SK-N-SH (cell line): Measurements from ENCODE around the gene PLEKHG2. TPM values are rescaled to one million over a fixed set of nuclear protein-coding genes. Genes with fewer than 3 reads are reported as not detected.

ENCODE experiments used
- CTCF ChIA-PET: fragments of 300-600, 350-600 bp; formaldehyde crosslinking; extraction: SDS; loops from one replicate; lab custom pipeline; 2021; lab: Yijun Ruan, JAX
- POLR2A ChIA-PET: fragments of 350-600 bp; sonication (Branson Sonifier 250); formaldehyde crosslinking; extraction: SDS; loops from one replicate; lab custom pipeline; 2020; ENCODE audit warnings: antibody characterized with exemption, inconsistent platforms; lab: Yijun Ruan, JAX
- DNase-seq: peaks from one replicate; pipeline ENCODE4 v3.0.0; 2012
- H2AFZ ChIP-seq: fragments of 200-600 bp; sonication (generic); 2 replicates; pipeline ENCODE4 v1.8.1; 2016; ENCODE audit warnings: antibody characterized with exemption, mild to moderate bottlenecking, low read depth
- H3F3A ChIP-seq: fragments of 200-600 bp; sonication (generic); replicated peaks from 2 replicates; pipeline ENCODE3; 2016; ENCODE audit warnings: antibody characterized with exemption, mild to moderate bottlenecking; ENCODE audit not compliant: insufficient read depth
- H3K27ac ChIP-seq, 2 experiments: fragments of 200-500 bp in 1 of 2; fragments of 200-600 bp in 1 of 2; sonication (Bioruptor generic) in 1 of 2; sonication (generic), shearing (Covaris generic) in 1 of 2; 2 replicates each; pipeline versions ENCODE4 v1.5.1 to v1.6.1; 2014 to 2016; ENCODE audit warnings: low read depth in 2 of 2, inconsistent platforms in 1 of 2, low read length in 1 of 2, mild to moderate bottlenecking in 1 of 2, mixed read lengths in 1 of 2
- H3K27me3 ChIP-seq: fragments of 200-600 bp; sonication (generic), shearing (Covaris generic); 2 replicates; pipeline ENCODE4 v1.6.1; 2016; ENCODE audit warnings: mixed run types; ENCODE audit not compliant: insufficient read depth
- H3K36me3 ChIP-seq, 2 experiments: fragments of 200-500 bp in 1 of 2; fragments of 200-600 bp in 1 of 2; sonication (Bioruptor generic) in 1 of 2; sonication (generic) in 1 of 2; replicated peaks in 1 of 2; 2 replicates each; pipeline versions ENCODE3 to v1.5.1; 2014 to 2016; ENCODE audit warnings: low read length in 1 of 2, mild to moderate bottlenecking in 1 of 2; ENCODE audit not compliant: insufficient read depth in 2 of 2, control insufficient read depth in 1 of 2
- H3K4me1 ChIP-seq, 2 experiments: fragments of 200-500 bp in 1 of 2; fragments of 200-600 bp in 1 of 2; sonication (Bioruptor generic) in 1 of 2; sonication (generic), shearing (Covaris generic) in 1 of 2; 2 replicates each; pipeline versions ENCODE4 v1.5.1 to v1.6.1; 2014 to 2016; ENCODE audit warnings: low read depth in 1 of 2, low read length in 1 of 2, mixed run types in 1 of 2; ENCODE audit not compliant: insufficient read depth in 2 of 2, control insufficient read depth in 1 of 2
- H3K4me2 ChIP-seq: fragments of 200-600 bp; sonication (generic), shearing (Covaris generic); 2 replicates; pipeline ENCODE4 v1.6.1; 2017; ENCODE audit warnings: mixed run types
- H3K4me3 ChIP-seq, 2 experiments: fragments of 200-500 bp in 1 of 2; fragments of 200-600 bp in 1 of 2; sonication (Bioruptor generic) in 1 of 2; sonication (generic), shearing (Covaris generic) in 1 of 2; 2 replicates each; pipeline versions ENCODE4 v1.5.1 to v1.8.1; 2014 to 2016; ENCODE audit warnings: low read depth in 2 of 2, inconsistent platforms in 1 of 2, low read length in 1 of 2, mild to moderate bottlenecking in 1 of 2, mixed read lengths in 1 of 2, moderate library complexity in 1 of 2
- H3K79me2 ChIP-seq: fragments of 200-600 bp; sonication (generic); 2 replicates; pipeline ENCODE4 v1.8.1; 2017; ENCODE audit warnings: mild to moderate bottlenecking; ENCODE audit not compliant: insufficient read depth
- H3K9ac ChIP-seq: fragments of 200-600 bp; sonication (generic); 2 replicates; pipeline ENCODE4 v1.6.1; 2017; ENCODE audit warnings: mixed run types
- H3K9me2 ChIP-seq: fragments of 200-600 bp; sonication (generic); 2 replicates; pipeline ENCODE4 v1.6.1; 2017; ENCODE audit warnings: mixed run types
- H3K9me3 ChIP-seq: fragments of 200-600 bp; sonication (generic); 2 replicates; pipeline ENCODE4 v1.6.1; 2017; ENCODE audit warnings: mixed run types, mild to moderate bottlenecking, moderate library complexity
- H4K20me1 ChIP-seq: fragments of 200-600 bp; sonication (generic); 2 replicates; pipeline ENCODE4 v1.6.1; 2017; ENCODE audit warnings: mild to moderate bottlenecking, mixed run types; ENCODE audit not compliant: insufficient read depth
- EP300 ChIP-seq, 2 experiments: IDR thresholded peaks; 2 replicates each; pipeline versions ENCODE4 v1.4.0 to v1.6.1; 2012; ENCODE audit warnings: borderline replicate concordance in 1 of 2, low read depth in 1 of 2, low read length in 1 of 2
- MXI1 ChIP-seq: IDR thresholded peaks from 2 replicates; pipeline ENCODE4 v1.6.1; 2012; ENCODE audit warnings: mild to moderate bottlenecking, low read depth, low read length, improper control_type of control experiment
- NFIC ChIP-seq: IDR thresholded peaks from 2 replicates; pipeline ENCODE4 v1.4.0; 2012; ENCODE audit warnings: borderline replicate concordance
- POLR2AphosphoS5 ChIP-seq: IDR thresholded peaks from 2 replicates; pipeline ENCODE4 v1.6.1; 2012; ENCODE audit warnings: low read depth, low read length
- SIN3A ChIP-seq: IDR thresholded peaks from 2 replicates; pipeline ENCODE4 v1.6.1; 2012; ENCODE audit warnings: low read depth, mild to moderate bottlenecking, low read length, moderate library complexity, borderline replicate concordance
- SMC3 ChIP-seq: IDR thresholded peaks from 2 replicates; pipeline ENCODE4 v1.6.1; 2012; ENCODE audit warnings: low read depth, low read length, improper control_type of control experiment
- TCF12 ChIP-seq: IDR thresholded peaks from 2 replicates; pipeline ENCODE4 v1.4.0; 2012
- TEAD4 ChIP-seq: IDR thresholded peaks from 2 replicates; pipeline ENCODE4 v1.4.0; 2012; ENCODE audit warnings: mild to moderate bottlenecking, borderline replicate concordance; ENCODE audit not compliant: insufficient read depth
- YY1 ChIP-seq: IDR thresholded peaks from 2 replicates; pipeline ENCODE4 v1.4.0; 2012; ENCODE audit warnings: low read depth, mild to moderate bottlenecking
- polyA plus RNA-seq, 3 experiments: library from polyadenylated mRNA; depleted of rRNA; stranded (reverse); fragments of >200 nt; gene quantifications; 2 replicates each; pipeline ENCODE4 v1.2.3, GENCODE V29; 2012
- TF ChIP-seq, protein P1 (sequence below): IDR thresholded peaks from 2 replicates; pipeline ENCODE4 v1.6.1; 2012; ENCODE audit warnings: mild to moderate bottlenecking, low read depth, low read length, moderate library complexity
- TF ChIP-seq, protein P2 (sequence below): fragments of 200-600 bp; sonication (generic); IDR thresholded peaks from 2 replicates; pipeline ENCODE4 v1.6.1; 2017; ENCODE audit warnings: antibody characterized with exemption, mild to moderate bottlenecking, moderate library complexity
- TF ChIP-seq, protein P3 (sequence below): IDR thresholded peaks from 2 replicates; pipeline ENCODE4 v1.4.0; 2012; ENCODE audit warnings: low read depth, borderline replicate concordance
- TF ChIP-seq, protein P4 (sequence below): IDR thresholded peaks from 2 replicates; pipeline ENCODE4; 2012

PLEKHG2 gene
- polyA plus RNA-seq, 1 of the 3 experiments (the other 2 are of a cell fraction), result 13.6 TPM

DNA sequence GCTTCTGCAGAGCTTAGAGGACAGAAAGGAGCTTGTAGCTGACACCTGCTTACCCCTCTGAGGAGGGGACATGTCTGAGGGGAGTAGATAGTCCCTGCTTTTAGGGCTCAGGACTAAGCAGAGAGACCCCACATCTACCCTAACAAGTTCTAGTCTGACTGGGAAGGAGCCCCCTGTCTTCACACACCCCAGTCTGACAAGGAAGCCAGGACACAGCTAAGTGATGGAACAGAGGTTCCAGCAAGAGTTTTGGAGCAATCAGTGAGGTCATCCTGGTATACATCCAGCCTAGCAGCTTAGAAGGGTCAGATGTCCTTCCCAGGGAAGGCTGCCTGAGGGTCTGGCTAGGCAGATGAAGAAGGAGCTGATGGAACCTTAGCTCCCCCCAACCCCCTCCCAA lies 36.5 kb upstream of the PLEKHG2 start:
- Histone ChIP-seq H3K4me1 (peaks cover 7 to 15% of the 10 kb centered on the region in 2 experiments; a peak in 2 of 4 replicates), H3K4me2 (no peak overlapping the region), H3K27me3 (no peaks in the 10 kb centered on the region), H4K20me1 (no peaks in the 10 kb centered on the region), H3K9me2 (no peaks in the 10 kb centered on the region), H3K79me2 (0 out of 2 replicates have a peak, but pooled peaks cover 3% of the 10 kb centered on the region), H3K27ac (no peak overlapping the region), H3K9ac (no peak overlapping the region), H3K4me3 (no peak overlapping the region), H3K9me3 (no peaks in the 10 kb centered on the region), H2AFZ (no peak overlapping the region), H3F3A (peaks cover 10% of the 10 kb centered on the region), H3K36me3 (peaks cover 45 to 56% of the 10 kb centered on the region in 2 experiments)
- no peak for DNase-seq
- CTCF ChIA-PET, result interaction anchor here (0.9 kb wide), 1 partner anchor 176 kb away, joined by 3 read pairs; no protein-coding TSS in a partner anchor
- POLR2A ChIA-PET, result no interaction called here
- TF ChIP-seq NFIC (no peak), SIN3A (no peak), EP300 (IDR thresholded peaks at IDR 0.05; ENCODE audit: borderline replicate concordance in 1 of 2, low read depth in 1 of 2, low read length in 1 of 2) (no peak), TEAD4 (no peak), POLR2AphosphoS5 (no peak), TCF12 (no peak), MXI1 (no peak), YY1 (no peak), SMC3 (no peak)
- TF ChIP-seq, protein P1, sequence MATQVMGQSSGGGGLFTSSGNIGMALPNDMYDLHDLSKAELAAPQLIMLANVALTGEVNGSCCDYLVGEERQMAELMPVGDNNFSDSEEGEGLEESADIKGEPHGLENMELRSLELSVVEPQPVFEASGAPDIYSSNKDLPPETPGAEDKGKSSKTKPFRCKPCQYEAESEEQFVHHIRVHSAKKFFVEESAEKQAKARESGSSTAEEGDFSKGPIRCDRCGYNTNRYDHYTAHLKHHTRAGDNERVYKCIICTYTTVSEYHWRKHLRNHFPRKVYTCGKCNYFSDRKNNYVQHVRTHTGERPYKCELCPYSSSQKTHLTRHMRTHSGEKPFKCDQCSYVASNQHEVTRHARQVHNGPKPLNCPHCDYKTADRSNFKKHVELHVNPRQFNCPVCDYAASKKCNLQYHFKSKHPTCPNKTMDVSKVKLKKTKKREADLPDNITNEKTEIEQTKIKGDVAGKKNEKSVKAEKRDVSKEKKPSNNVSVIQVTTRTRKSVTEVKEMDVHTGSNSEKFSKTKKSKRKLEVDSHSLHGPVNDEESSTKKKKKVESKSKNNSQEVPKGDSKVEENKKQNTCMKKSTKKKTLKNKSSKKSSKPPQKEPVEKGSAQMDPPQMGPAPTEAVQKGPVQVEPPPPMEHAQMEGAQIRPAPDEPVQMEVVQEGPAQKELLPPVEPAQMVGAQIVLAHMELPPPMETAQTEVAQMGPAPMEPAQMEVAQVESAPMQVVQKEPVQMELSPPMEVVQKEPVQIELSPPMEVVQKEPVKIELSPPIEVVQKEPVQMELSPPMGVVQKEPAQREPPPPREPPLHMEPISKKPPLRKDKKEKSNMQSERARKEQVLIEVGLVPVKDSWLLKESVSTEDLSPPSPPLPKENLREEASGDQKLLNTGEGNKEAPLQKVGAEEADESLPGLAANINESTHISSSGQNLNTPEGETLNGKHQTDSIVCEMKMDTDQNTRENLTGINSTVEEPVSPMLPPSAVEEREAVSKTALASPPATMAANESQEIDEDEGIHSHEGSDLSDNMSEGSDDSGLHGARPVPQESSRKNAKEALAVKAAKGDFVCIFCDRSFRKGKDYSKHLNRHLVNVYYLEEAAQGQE, result no peak
- TF ChIP-seq, protein P2, sequence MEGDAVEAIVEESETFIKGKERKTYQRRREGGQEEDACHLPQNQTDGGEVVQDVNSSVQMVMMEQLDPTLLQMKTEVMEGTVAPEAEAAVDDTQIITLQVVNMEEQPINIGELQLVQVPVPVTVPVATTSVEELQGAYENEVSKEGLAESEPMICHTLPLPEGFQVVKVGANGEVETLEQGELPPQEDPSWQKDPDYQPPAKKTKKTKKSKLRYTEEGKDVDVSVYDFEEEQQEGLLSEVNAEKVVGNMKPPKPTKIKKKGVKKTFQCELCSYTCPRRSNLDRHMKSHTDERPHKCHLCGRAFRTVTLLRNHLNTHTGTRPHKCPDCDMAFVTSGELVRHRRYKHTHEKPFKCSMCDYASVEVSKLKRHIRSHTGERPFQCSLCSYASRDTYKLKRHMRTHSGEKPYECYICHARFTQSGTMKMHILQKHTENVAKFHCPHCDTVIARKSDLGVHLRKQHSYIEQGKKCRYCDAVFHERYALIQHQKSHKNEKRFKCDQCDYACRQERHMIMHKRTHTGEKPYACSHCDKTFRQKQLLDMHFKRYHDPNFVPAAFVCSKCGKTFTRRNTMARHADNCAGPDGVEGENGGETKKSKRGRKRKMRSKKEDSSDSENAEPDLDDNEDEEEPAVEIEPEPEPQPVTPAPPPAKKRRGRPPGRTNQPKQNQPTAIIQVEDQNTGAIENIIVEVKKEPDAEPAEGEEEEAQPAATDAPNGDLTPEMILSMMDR, result no peak
- TF ChIP-seq, protein P3, sequence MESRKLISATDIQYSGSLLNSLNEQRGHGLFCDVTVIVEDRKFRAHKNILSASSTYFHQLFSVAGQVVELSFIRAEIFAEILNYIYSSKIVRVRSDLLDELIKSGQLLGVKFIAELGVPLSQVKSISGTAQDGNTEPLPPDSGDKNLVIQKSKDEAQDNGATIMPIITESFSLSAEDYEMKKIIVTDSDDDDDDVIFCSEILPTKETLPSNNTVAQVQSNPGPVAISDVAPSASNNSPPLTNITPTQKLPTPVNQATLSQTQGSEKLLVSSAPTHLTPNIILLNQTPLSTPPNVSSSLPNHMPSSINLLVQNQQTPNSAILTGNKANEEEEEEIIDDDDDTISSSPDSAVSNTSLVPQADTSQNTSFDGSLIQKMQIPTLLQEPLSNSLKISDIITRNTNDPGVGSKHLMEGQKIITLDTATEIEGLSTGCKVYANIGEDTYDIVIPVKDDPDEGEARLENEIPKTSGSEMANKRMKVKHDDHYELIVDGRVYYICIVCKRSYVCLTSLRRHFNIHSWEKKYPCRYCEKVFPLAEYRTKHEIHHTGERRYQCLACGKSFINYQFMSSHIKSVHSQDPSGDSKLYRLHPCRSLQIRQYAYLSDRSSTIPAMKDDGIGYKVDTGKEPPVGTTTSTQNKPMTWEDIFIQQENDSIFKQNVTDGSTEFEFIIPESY, result no peak
- TF ChIP-seq, protein P4, sequence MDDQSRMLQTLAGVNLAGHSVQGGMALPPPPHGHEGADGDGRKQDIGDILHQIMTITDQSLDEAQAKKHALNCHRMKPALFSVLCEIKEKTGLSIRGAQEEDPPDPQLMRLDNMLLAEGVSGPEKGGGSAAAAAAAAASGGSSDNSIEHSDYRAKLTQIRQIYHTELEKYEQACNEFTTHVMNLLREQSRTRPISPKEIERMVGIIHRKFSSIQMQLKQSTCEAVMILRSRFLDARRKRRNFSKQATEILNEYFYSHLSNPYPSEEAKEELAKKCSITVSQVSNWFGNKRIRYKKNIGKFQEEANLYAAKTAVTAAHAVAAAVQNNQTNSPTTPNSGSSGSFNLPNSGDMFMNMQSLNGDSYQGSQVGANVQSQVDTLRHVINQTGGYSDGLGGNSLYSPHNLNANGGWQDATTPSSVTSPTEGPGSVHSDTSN, result no peak
